ENCODE results near the gene SFT2D3.

- TF ChIP-seq CTCF (IDR thresholded peaks at IDR 0.05): no peak
- no peak for TF ChIP-seq POLR2A (IDR thresholded peaks at IDR 0.05)
- no peak for TF ChIP-seq EP300 (IDR thresholded peaks at IDR 0.05)
These were observed 6.3 kb upstream of the SFT2D3 start for GRCh38 chr2:127694986-127695385.

Data from ovary (tissue), 3 donors.